CD4-positive, alpha-beta T cell (primary cell): ENCODE data around the gene GMCL2. TPM values are rescaled to one million over a fixed set of nuclear protein-coding genes. Genes with fewer than 3 reads are reported as not detected.

Experiments
- ATAC-seq: fragments of 200-7000 bp; cut with Tn5 transposase; one replicate; pipeline ENCODE4 v1.10.0; 2022; ENCODE audit warnings: mild to moderate bottlenecking; ENCODE audit not compliant: poor library complexity
- CTCF ChIA-PET: fragments of 350-600 bp; sonication (Branson Sonifier 250); formaldehyde crosslinking; loops from one replicate; lab custom pipeline; 2021; ENCODE audit warnings: antibody characterized with exemption, inconsistent platforms; lab: Charles Lee
- POLR2A ChIA-PET: fragments of 350-600 bp; sonication (Branson Sonifier 250); formaldehyde crosslinking; loops from one replicate; lab custom pipeline; 2021; ENCODE audit warnings: antibody characterized with exemption, inconsistent platforms; lab: Charles Lee
- DNase-seq, 14 experiments: peaks; one replicate each; pipeline ENCODE4 v3.0.0-alpha.2; 2013 to 2020; ENCODE audit warnings: mixed read lengths in 2 of 14
- H3K27ac ChIP-seq, 2 donors: one replicate each; pipeline versions ENCODE4 v1.5.1 to v1.7.0; 2013; ENCODE audit warnings: low read length in 2 of 2, low read depth in 1 of 2, mild to moderate bottlenecking in 1 of 2
- H3K27me3 ChIP-seq, 2 experiments: 1 replicate in 1 of 2; 2 replicates in 1 of 2; pipeline versions ENCODE4 v1.6.1 to v1.7.0; 2013; ENCODE audit warnings: low read length in 2 of 2, control low read depth in 1 of 2, mild to moderate bottlenecking in 1 of 2, moderate library complexity in 1 of 2; ENCODE audit not compliant: insufficient read depth in 2 of 2, control insufficient read depth in 1 of 2
- H3K36me3 ChIP-seq: one replicate; pipeline ENCODE4 v1.6.1; 2013; ENCODE audit warnings: low read length, control low read depth; ENCODE audit not compliant: insufficient read depth
- H3K4me1 ChIP-seq: one replicate; pipeline ENCODE4 v1.6.1; 2013; ENCODE audit warnings: low read length, control low read depth; ENCODE audit not compliant: insufficient read depth
- H3K4me3 ChIP-seq: one replicate; pipeline ENCODE4 v1.5.1; 2013; ENCODE audit warnings: mild to moderate bottlenecking, low read length, moderate library complexity
- H3K9me3 ChIP-seq, 2 experiments: 1 replicate in 1 of 2; 2 replicates in 1 of 2; pipeline versions ENCODE4 v1.6.1 to v1.7.0; 2013; ENCODE audit warnings: low read length in 2 of 2, mild to moderate bottlenecking in 2 of 2, control low read depth in 1 of 2, moderate library complexity in 1 of 2; ENCODE audit not compliant: control insufficient read depth in 1 of 2, insufficient read depth in 1 of 2
- H3K27ac Mint-ChIP-seq: one replicate; pipeline ENCODE4 v1.8.0; 2020; ENCODE audit warnings: mixed read lengths
- H3K27me3 Mint-ChIP-seq: one replicate; pipeline ENCODE4 v1.8.0; 2021; ENCODE audit warnings: mixed read lengths
- H3K36me3 Mint-ChIP-seq: one replicate; pipeline ENCODE4 v1.8.0; 2021; ENCODE audit warnings: low read depth, mixed read lengths
- H3K4me1 Mint-ChIP-seq: one replicate; pipeline ENCODE4 v1.8.0; 2021; ENCODE audit warnings: low read depth, mixed read lengths
- H3K4me3 Mint-ChIP-seq: one replicate; pipeline ENCODE4 v1.8.0; 2020; ENCODE audit warnings: mild to moderate bottlenecking, mixed read lengths
- H3K9me3 Mint-ChIP-seq: one replicate; pipeline ENCODE4 v1.8.0; 2020; ENCODE audit warnings: mixed read lengths
- CTCF ChIP-seq: fragments of 200-600 bp; IDR thresholded peaks from one replicate; pipeline ENCODE4 v1.8.0; 2022; ENCODE audit warnings: antibody characterized with exemption, mild to moderate bottlenecking
- intact Hi-C, 2 experiments: fragments of 100-400 bp; cut with DNase I in 1 of 2; cut with micrococcal nuclease in 1 of 2; formaldehyde crosslinking; loops; one replicate each; pipeline versions ENCODE4 v1.15.1 to v1.9.0; 2023 to 2025; cut with DNase I, micrococcal nuclease
- total RNA-seq, 174 experiments: library from RNA in 2 of 174; stranded (reverse) in 2 of 174; gene quantifications; one replicate each; pipeline ENCODE4 v1.2.3 and lab custom pipeline; 2021 to 2026

GMCL2 gene
- total RNA-seq, 2 experiments from 2014 or later = not detected

DNA sequence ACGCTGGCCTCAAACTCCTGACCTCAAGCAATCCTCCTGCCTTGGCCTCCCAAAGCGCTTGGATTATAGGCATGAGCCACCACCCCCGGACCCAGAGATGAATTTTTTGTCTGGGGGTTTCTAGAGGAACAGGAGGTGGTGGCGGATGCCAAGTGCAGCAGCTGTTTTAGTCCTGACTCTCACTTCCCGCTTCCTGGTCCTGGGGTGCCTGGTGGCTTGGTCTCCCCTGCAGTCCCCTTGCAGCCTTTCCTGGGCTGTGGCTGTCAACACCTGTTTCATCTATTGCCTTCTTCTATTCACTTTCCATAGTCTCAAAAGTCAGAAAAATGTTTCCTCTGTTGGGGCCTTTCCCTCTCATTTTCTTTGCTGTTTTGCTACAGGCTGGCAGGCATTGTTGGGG lies 27.0 kb downstream of the GMCL2 start:
- intact Hi-C loops = no loop called here
- ChIA-PET CTCF (interaction anchor here (0.6 to 1.7 kb wide), 3 partner anchors 12 to 84 kb away, joined by 3 to 5 read pairs (median 4); no protein-coding TSS in a partner anchor), POLR2A (no interaction called here)
- H3K4me3 Mint-ChIP-seq = no peak overlapping the region
- Histone ChIP-seq H3K9me3 (no peaks in the 10 kb centered on the region), H3K4me1 (peaks cover 7% of the 10 kb centered on the region), H3K4me3 (no peak overlapping the region), H3K36me3 (no peaks in the 10 kb centered on the region), H3K27me3 (no peaks in the 10 kb centered on the region), H3K27ac (no peak overlapping the region)
- no peaks in the 10 kb centered on the region for H3K36me3 Mint-ChIP-seq
- peaks cover 18% of the 10 kb centered on the region for H3K27me3 Mint-ChIP-seq
- H3K9me3 Mint-ChIP-seq = no peaks in the 10 kb centered on the region
- H3K4me1 Mint-ChIP-seq = peaks cover 10% of the 10 kb centered on the region
- ATAC-seq (no peak), DNase-seq (peak in 1 of 14 experiments; percentile 12)
- TF ChIP-seq CTCF = no peak
- no peak overlapping the region for H3K27ac Mint-ChIP-seq

- Histone ChIP-seq H3K36me3 (peaks cover 20% of the 10 kb centered on the region), H3K4me3 (no peak overlapping the region), H3K4me1 (peaks cover 30% of the 10 kb centered on the region), H3K27me3 (no peaks in the 10 kb centered on the region), H3K9me3 (no peaks in the 10 kb centered on the region), H3K27ac (no peak overlapping the region)
- Mint-ChIP-seq H3K4me1 (peaks cover 24% of the 10 kb centered on the region), H3K4me3 (peak overlapping the region; percentile 91), H3K27me3 (no peaks in the 10 kb centered on the region), H3K9me3 (no peaks in the 10 kb centered on the region), H3K36me3 (peaks cover 27% of the 10 kb centered on the region), H3K27ac (no peak overlapping the region)
- ATAC-seq (no peak), DNase-seq (no peak)
- POLR2A ChIA-PET = no interaction called here
- intact Hi-C loops = loop anchor here in 1 of 2 experiments (10.0 kb wide), 1 partner anchor 850 kb away; the partner anchor contains the start of genes PRELID1 and RAB24
- no peak for TF ChIP-seq CTCF
- CTCF ChIA-PET = no interaction called here
These were observed 32.1 kb downstream of the GMCL2 start for GRCh38 chr5:178155065-178155464.

- ATAC-seq (peak; percentile 98), DNase-seq (peak; percentile 94 to 100 (median 97))
- CTCF ChIA-PET = interaction anchor here (0.8 to 1.1 kb wide), 4 partner anchors 10 to 50 kb away, joined by 3 to 6 read pairs (median 4); partner anchors contain the start of gene HNRNPAB
- intact Hi-C loops = loop anchor here in 1 of 2 experiments (2.0 to 10.0 kb wide), 4 partner anchors 53 to 849 kb away; partner anchors contain the start of genes B4GALT7, LMAN2, PRELID1 and RAB24
- Mint-ChIP-seq H3K4me1 (peaks cover 24% of the 10 kb centered on the region), H3K36me3 (peaks cover 40% of the 10 kb centered on the region), H3K27ac (peak within 1 kb of the TSS; percentile 83), H3K9me3 (no peaks in the 10 kb centered on the region), H3K4me3 (peak within 1 kb of the TSS; percentile 91), H3K27me3 (no peaks in the 10 kb centered on the region)
- Histone ChIP-seq H3K27ac (peak within 1 kb of the TSS; percentile 28 to 29), H3K4me1 (peaks cover 35% of the 10 kb centered on the region), H3K27me3 (no peaks in the 10 kb centered on the region), H3K9me3 (no peaks in the 10 kb centered on the region), H3K36me3 (peaks cover 33% of the 10 kb centered on the region), H3K4me3 (peak within 1 kb of the TSS; percentile 76)
- no peak for TF ChIP-seq CTCF
- POLR2A ChIA-PET = interaction anchor here (0.6 to 2.5 kb wide), 15 partner anchors 10 to 1397 kb away, joined by 3 to 23 read pairs (median 4); partner anchors contain the start of genes HNRNPAB, RMND5B, RUFY1 and TMED9
These were observed 33.4 kb downstream of the GMCL2 start, which contains the start of gene NHP2 for GRCh38 chr5:178153530-178154340. NHP2 (minus strand) TSS chr5:178153885; CDS start chr5:178153817, 68 bp downstream.
